Testis (tissue), 2 donors: Measurements from ENCODE around the gene TANK.

Source experiments
- CTCF ChIP-seq, 3 experiments: fragments of 450-650 bp in 2 of 3; fragments of 200-600 bp in 1 of 3; sonication (generic) in 1 of 3; IDR thresholded peaks; one replicate each; pipeline ENCODE4 v1.5.1; 2016 to 2019; ENCODE audit warnings: antibody characterized with exemption in 3 of 3, mild to moderate bottlenecking in 2 of 3, moderate library complexity in 1 of 3
- POLR2A ChIP-seq: fragments of 450-650 bp; IDR thresholded peaks from one replicate; pipeline ENCODE4 v1.6.1; 2017; ENCODE audit warnings: antibody characterized with exemption, mild to moderate bottlenecking, moderate library complexity

- TF ChIP-seq CTCF (IDR thresholded peaks at IDR 0.05) = no peak
- no peak for TF ChIP-seq POLR2A
Observed at GRCh38 chr2:161161074-161161706, 962 bp downstream of the TANK start.
